GM12878 (cell line): ENCODE measurements around the gene TMEM144. TPM values are rescaled to one million over a fixed set of nuclear protein-coding genes. Genes with fewer than 3 reads are reported as not detected.

Experiments
- ATAC-seq: fragments of 200-7000 bp; cut with Tn5 transposase; 3 replicates; pipeline ENCODE4 v1.9.1; 2020; ENCODE audit warnings: mild to moderate bottlenecking, moderate library complexity
- BruUV-seq: library from RNA; stranded (reverse); fragments of 400-500 nt; replicated peaks from 2 replicates; lab custom pipeline; 2021; lab: Mats Ljungman, UMichigan
- CTCF ChIA-PET: fragments of 300-600 bp; sonication (Branson Sonifier 250); formaldehyde crosslinking; extraction: SDS; loops from one replicate; lab custom pipeline; 2021; ENCODE audit warnings: inconsistent platforms; lab: Yijun Ruan, JAX
- POLR2A ChIA-PET: fragments of 350-600 bp; formaldehyde crosslinking; extraction: SDS; loops from one replicate; lab custom pipeline; 2021; ENCODE audit warnings: inconsistent platforms; lab: Charles Lee
- RAD21 ChIA-PET: fragments of 300-600 bp; sonication (Branson Sonifier 250); formaldehyde crosslinking; loops from one replicate; lab custom pipeline; 2023; ENCODE audit warnings: antibody characterized with exemption; ENCODE audit not compliant: unreplicated experiment; lab: Charles Lee
- SMC1A ChIA-PET: fragments of 300-600 bp; sonication (Branson Sonifier 250); formaldehyde crosslinking; loops from one replicate; lab custom pipeline; 2023; ENCODE audit not compliant: unreplicated experiment, uncharacterized antibody; lab: Charles Lee
- DNase-seq: peaks from one replicate; pipeline ENCODE4 v3.0.0-alpha.2; 2011; ENCODE audit warnings: low read depth, low spot score
- FAIRE-seq: peaks from 3 replicates; lab custom pipeline; 2011; peaks lifted over from hg19 to GRCh38; lab: Jason Lieb, UNC
- H2AFZ ChIP-seq: 2 replicates; pipeline ENCODE4 v1.6.0; 2011; ENCODE audit warnings: low read depth, low read length, control low read depth; ENCODE audit not compliant: control insufficient read depth
- H3K27ac ChIP-seq: 2 replicates; pipeline ENCODE4 v1.5.1; 2011; ENCODE audit warnings: control low read depth; ENCODE audit not compliant: control insufficient read depth, insufficient read depth
- H3K27me3 ChIP-seq, 2 experiments: replicated peaks in 1 of 2; 2 replicates each; pipeline versions ENCODE4 v1.6.0 to v1.6.1; 2011; ENCODE audit warnings: low read length in 1 of 2; ENCODE audit not compliant: control insufficient read depth in 2 of 2, insufficient read depth in 2 of 2
- H3K36me3 ChIP-seq, 2 experiments: 2 replicates each; pipeline ENCODE4 v1.5.1; 2011; ENCODE audit warnings: low read length in 1 of 2; ENCODE audit not compliant: control insufficient read depth in 2 of 2, insufficient read depth in 2 of 2
- H3K4me1 ChIP-seq: 2 replicates; pipeline ENCODE4 v1.6.1; 2011; ENCODE audit warnings: mild to moderate bottlenecking, low read length, moderate library complexity, mixed read lengths; ENCODE audit not compliant: control insufficient read depth, insufficient read depth
- H3K4me2 ChIP-seq: 2 replicates; pipeline ENCODE4 v1.6.0; 2011; ENCODE audit warnings: control low read depth; ENCODE audit not compliant: control insufficient read depth, insufficient read depth
- H3K4me3 ChIP-seq: fragments of 200-600 bp; sonication (generic); 2 replicates; pipeline ENCODE4 v1.5.1; 2016
- H3K79me2 ChIP-seq: 2 replicates; pipeline ENCODE4 v1.6.0; 2011; ENCODE audit warnings: low read length; ENCODE audit not compliant: control insufficient read depth, insufficient read depth
- H3K9ac ChIP-seq: 2 replicates; pipeline ENCODE4 v1.8.0; 2011; ENCODE audit warnings: low read length, control low read depth, mixed read lengths; ENCODE audit not compliant: control insufficient read depth, insufficient read depth
- H3K9me3 ChIP-seq: replicated peaks from 3 replicates; pipeline ENCODE4 v1.5.1; 2011; ENCODE audit warnings: mild to moderate bottlenecking, low read length; ENCODE audit not compliant: control insufficient read depth, insufficient read depth
- H4K20me1 ChIP-seq: 2 replicates; pipeline ENCODE4 v1.6.0; 2011; ENCODE audit not compliant: control insufficient read depth, insufficient read depth
- ETV6 ChIP-seq, 2 experiments: fragments of 450-650 bp in 1 of 2; IDR thresholded peaks in 1 of 2; conservative IDR thresholded peaks in 1 of 2; 2 replicates each; pipeline ENCODE4 v1.6.1; 2014; ENCODE audit warnings: antibody characterized with exemption in 1 of 2, borderline replicate concordance in 1 of 2, low read depth in 1 of 2, mild to moderate bottlenecking in 1 of 2, moderate library complexity in 1 of 2
- MEF2A ChIP-seq: IDR thresholded peaks from 2 replicates; pipeline ENCODE4 v1.6.1; 2011; ENCODE audit warnings: low read depth, mild to moderate bottlenecking, low read length, moderate library complexity; ENCODE audit not compliant: insufficient read depth
- MXI1 ChIP-seq: fragments of 150-350 bp; IDR thresholded peaks from 2 replicates; pipeline ENCODE4 v1.6.1; 2011; ENCODE audit warnings: low read depth, mild to moderate bottlenecking, inconsistent platforms, low read length, improper control_type of control experiment
- NBN ChIP-seq: fragments of 450-650 bp; IDR thresholded peaks from 2 replicates; pipeline ENCODE4 v1.6.1; 2016
- RCOR1 ChIP-seq: conservative IDR thresholded peaks from 2 replicates; pipeline ENCODE4 v1.6.1; 2012; ENCODE audit warnings: low read depth, low read length, improper control_type of control experiment
- SMARCA5 ChIP-seq: fragments of 450-650 bp; IDR thresholded peaks from 2 replicates; pipeline ENCODE4 v1.6.1; 2017; ENCODE audit warnings: mild to moderate bottlenecking
- SMC3 ChIP-seq: IDR thresholded peaks from 2 replicates; pipeline ENCODE4 v1.6.1; 2011; ENCODE audit warnings: low read length, improper control_type of control experiment, borderline replicate concordance
- STAT1 ChIP-seq: fragments of 450-650 bp; conservative IDR thresholded peaks from 2 replicates; pipeline ENCODE4 v1.6.1; 2014; ENCODE audit warnings: antibody characterized with exemption, mild to moderate bottlenecking
- ZBED1 ChIP-seq: IDR thresholded peaks from 2 replicates; pipeline ENCODE4 v1.6.1; 2016; ENCODE audit warnings: borderline replicate concordance
- ZBTB11 ChIP-seq: fragments of 450-650 bp; formaldehyde crosslinking; IDR thresholded peaks from 2 replicates; pipeline ENCODE4 v1.5.0; 2022; ENCODE audit warnings: mild to moderate bottlenecking, missing genetic modification characterization
- ZNF384 ChIP-seq: IDR thresholded peaks from 2 replicates; pipeline ENCODE4 v1.6.1; 2012; ENCODE audit warnings: low read depth, mild to moderate bottlenecking, low read length, improper control_type of control experiment, borderline replicate concordance
- WGBS: methylation state at CpG from one replicate; pipeline ENCODE4 v1.1.6; 2016; ENCODE audit warnings: low lambda C conversion rate; ENCODE audit not compliant: insufficient replicate concordance, insufficient coverage; ENCODE audit errors: missing lambda C conversion rate; 5-methylcytosine and 5-hydroxymethylcytosine counted together
- in situ Hi-C: fragments of 300-500 bp; cut with MboI; formaldehyde crosslinking; loops from 9 replicates; pipeline ENCODE4 v1.14.3; 2018; ENCODE audit warnings: mixed read lengths
- intact Hi-C: fragments of 100-400 bp; cut with micrococcal nuclease; formaldehyde crosslinking; loops from one replicate; pipeline ENCODE4 v1.14.2; 2022; ENCODE audit not compliant: unreplicated experiment
- polyA plus RNA-seq, 11 experiments: library from polyadenylated mRNA; depleted of rRNA in 4 of 11; unstranded in 6 of 11; stranded (reverse) in 5 of 11; fragments of >200 nt; fragmentation: Nextera tagmentation in 4 of 11; fragmentation: Illumina TruSeq in 1 of 11; extraction: Ambion mirVana in 4 of 11; extraction: Trizol in 1 of 11; gene quantifications; 1 replicate in 1 of 11; 2 replicates in 10 of 11; pipeline versions ENCODE4 v1.2.1 to v1.2.3, GENCODE V29; 2011 to 2016; ENCODE audit warnings: inconsistent platforms in 2 of 11, missing spikeins in 2 of 11, low read depth in 1 of 11
- total RNA-seq, 4 experiments: library from RNA; depleted of rRNA in 3 of 4; stranded (reverse); fragments of >200 nt in 3 of 4; fragmentation: Illumina TruSeq in 1 of 4; extraction: Trizol in 1 of 4; gene quantifications; 2 replicates each; pipeline versions ENCODE4 v1.2.1 to v1.2.3, GENCODE V29; 2013 to 2021
- TF ChIP-seq, protein P1 (sequence below): IDR thresholded peaks from 2 replicates; pipeline ENCODE4 v1.6.1; 2012; ENCODE audit warnings: low read length, inconsistent platforms
- TF ChIP-seq, protein P2 (sequence below): fragments of 450-650 bp; IDR thresholded peaks from 2 replicates; pipeline ENCODE4 v1.6.1; 2017; ENCODE audit warnings: mild to moderate bottlenecking, moderate library complexity

The TMEM144 gene
- total and polyA plus RNA-seq, 10 of the 15 experiments (the other 5 are each of a cell fraction or from before 2014, with no cell fraction given) = 0.08 to 1.8 (median 1.4) TPM

- H3K79me2 ChIP-seq = no peaks in the 10 kb centered on the region
- FAIRE-seq (no peak), DNase-seq (no peak), ATAC-seq (no peak)
- no peak overlapping the region for H3K4me2 ChIP-seq
- ChIA-PET RAD21 (no interaction called here), SMC1A (no interaction called here), POLR2A (no interaction called here), CTCF (no interaction called here)
- in situ Hi-C loops = no loop called here
- no TSS peak for BruUV-seq
- H3K9ac ChIP-seq = no peak overlapping the region
- WGBS = 0% methylated on average over 2 of the region's 2 CpGs
- no peaks in the 10 kb centered on the region for H3K9me3 ChIP-seq
- H3K36me3 ChIP-seq = no peaks in the 10 kb centered on the region
- intact Hi-C loops = no loop called here
- peaks cover 0 to 4% of the 10 kb centered on the region in 2 experiments; a peak in 2 of 4 replicates for H3K27me3 ChIP-seq
- no peaks in the 10 kb centered on the region for H4K20me1 ChIP-seq
- H3K27ac ChIP-seq = no peak overlapping the region
- H2AFZ ChIP-seq = no peak overlapping the region
- no peak for TF ChIP-seq MEF2A
- no peak for TF ChIP-seq SMC3
- no peak for TF ChIP-seq STAT1
- no peak for TF ChIP-seq ZNF384
- no peak for TF ChIP-seq NBN
- TF ChIP-seq MXI1 = no peak
- TF ChIP-seq SMARCA5 = no peak
- TF ChIP-seq, protein P1, sequence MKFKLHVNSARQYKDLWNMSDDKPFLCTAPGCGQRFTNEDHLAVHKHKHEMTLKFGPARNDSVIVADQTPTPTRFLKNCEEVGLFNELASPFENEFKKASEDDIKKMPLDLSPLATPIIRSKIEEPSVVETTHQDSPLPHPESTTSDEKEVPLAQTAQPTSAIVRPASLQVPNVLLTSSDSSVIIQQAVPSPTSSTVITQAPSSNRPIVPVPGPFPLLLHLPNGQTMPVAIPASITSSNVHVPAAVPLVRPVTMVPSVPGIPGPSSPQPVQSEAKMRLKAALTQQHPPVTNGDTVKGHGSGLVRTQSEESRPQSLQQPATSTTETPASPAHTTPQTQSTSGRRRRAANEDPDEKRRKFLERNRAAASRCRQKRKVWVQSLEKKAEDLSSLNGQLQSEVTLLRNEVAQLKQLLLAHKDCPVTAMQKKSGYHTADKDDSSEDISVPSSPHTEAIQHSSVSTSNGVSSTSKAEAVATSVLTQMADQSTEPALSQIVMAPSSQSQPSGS = no peak
- TF ChIP-seq ZBED1 = no peak
- TF ChIP-seq, protein P2, sequence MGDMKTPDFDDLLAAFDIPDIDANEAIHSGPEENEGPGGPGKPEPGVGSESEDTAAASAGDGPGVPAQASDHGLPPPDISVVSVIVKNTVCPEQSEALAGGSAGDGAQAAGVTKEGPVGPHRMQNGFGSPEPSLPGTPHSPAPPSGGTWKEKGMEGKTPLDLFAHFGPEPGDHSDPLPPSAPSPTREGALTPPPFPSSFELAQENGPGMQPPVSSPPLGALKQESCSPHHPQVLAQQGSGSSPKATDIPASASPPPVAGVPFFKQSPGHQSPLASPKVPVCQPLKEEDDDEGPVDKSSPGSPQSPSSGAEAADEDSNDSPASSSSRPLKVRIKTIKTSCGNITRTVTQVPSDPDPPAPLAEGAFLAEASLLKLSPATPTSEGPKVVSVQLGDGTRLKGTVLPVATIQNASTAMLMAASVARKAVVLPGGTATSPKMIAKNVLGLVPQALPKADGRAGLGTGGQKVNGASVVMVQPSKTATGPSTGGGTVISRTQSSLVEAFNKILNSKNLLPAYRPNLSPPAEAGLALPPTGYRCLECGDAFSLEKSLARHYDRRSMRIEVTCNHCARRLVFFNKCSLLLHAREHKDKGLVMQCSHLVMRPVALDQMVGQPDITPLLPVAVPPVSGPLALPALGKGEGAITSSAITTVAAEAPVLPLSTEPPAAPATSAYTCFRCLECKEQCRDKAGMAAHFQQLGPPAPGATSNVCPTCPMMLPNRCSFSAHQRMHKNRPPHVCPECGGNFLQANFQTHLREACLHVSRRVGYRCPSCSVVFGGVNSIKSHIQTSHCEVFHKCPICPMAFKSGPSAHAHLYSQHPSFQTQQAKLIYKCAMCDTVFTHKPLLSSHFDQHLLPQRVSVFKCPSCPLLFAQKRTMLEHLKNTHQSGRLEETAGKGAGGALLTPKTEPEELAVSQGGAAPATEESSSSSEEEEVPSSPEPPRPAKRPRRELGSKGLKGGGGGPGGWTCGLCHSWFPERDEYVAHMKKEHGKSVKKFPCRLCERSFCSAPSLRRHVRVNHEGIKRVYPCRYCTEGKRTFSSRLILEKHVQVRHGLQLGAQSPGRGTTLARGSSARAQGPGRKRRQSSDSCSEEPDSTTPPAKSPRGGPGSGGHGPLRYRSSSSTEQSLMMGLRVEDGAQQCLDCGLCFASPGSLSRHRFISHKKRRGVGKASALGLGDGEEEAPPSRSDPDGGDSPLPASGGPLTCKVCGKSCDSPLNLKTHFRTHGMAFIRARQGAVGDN = no peak
- no peak for TF ChIP-seq RCOR1
- no peak for TF ChIP-seq ZBTB11
- no peak for TF ChIP-seq ETV6 (conservative IDR thresholded peaks at IDR 0.05 in 1 of 2, IDR thresholded peaks at IDR 0.05 in 1 of 2; ENCODE audit: borderline replicate concordance in 1 of 2, low read depth in 1 of 2)
- no peak overlapping the region for H3K4me3 ChIP-seq
- no peaks in the 10 kb centered on the region for H3K4me1 ChIP-seq
Observed at GRCh38 chr4:158176108-158176507, 34.2 kb upstream of the TMEM144 start.
